SH-SY5Y (cell line): ENCODE data around the gene BMP5.

Experiments
- GATA2 ChIP-seq: IDR thresholded peaks from 2 replicates; pipeline ENCODE4 v1.6.1; 2011; ENCODE audit warnings: mild to moderate bottlenecking, low read depth, low read length
- GATA3 ChIP-seq: IDR thresholded peaks from 2 replicates; pipeline ENCODE4 v1.6.1; 2011; ENCODE audit warnings: low read depth, mild to moderate bottlenecking, low read length, moderate library complexity

DNA sequence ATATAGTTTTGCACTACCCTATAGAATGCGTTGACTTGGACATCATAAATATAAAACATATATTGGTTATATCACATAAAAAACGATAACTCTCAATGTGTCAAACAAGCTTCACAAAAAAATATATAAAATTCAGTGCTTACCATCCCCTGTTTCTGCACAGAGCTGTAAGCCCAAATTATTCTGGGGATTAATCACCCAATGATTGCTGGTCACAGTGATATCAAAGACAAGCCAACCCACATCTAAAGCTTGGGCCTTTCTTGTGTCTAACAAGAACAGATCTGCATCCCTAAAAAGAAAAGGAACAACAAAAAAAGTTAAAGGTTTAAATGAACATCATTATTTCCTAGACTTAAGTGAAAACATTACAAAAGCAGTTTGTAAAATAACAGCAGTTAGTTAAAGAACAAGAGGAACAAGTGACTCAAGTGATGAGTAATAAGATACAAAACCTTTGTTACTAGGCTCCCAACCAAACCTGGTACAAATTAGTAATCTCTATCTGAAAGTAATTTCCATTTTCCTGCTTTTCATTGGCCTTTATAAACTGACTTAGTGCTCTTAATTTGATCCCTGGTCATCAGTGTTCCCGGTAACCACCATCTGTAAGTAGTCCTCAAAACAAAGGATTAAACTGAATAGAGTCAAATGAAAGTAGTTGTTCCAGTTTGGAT lies 81.1 kb downstream of the BMP5 start:
- TF ChIP-seq GATA2 (no peak), GATA3 (no peak)
